Sciatic nerve (tissue), 2 donors: ENCODE results near the gene OGT. TPM values are rescaled to one million over a fixed set of nuclear protein-coding genes. Genes with fewer than 3 reads are reported as not detected.
"Not testable (repeated sequence)": the region's sequence is repeated elsewhere in the genome, so short reads cannot be mapped to it uniquely, and the experiment has no call there.

Experiments used
- ATAC-seq: fragments of 200-7000 bp; cut with Tn5 transposase; one replicate; pipeline ENCODE4 v1.9.1; 2020; ENCODE audit warnings: mild to moderate bottlenecking, moderate library complexity
- DNase-seq: peaks from one replicate; pipeline ENCODE4 v3.0.0-alpha.2; 2020; ENCODE audit warnings: low spot score
- intact Hi-C: fragments of 100-400 bp; cut with DNase I; formaldehyde crosslinking; loops from one replicate; pipeline ENCODE4 v1.14.2; 2022
- total RNA-seq: library from RNA; stranded (reverse); fragmentation: NEBNext Ultra II Directional; extraction: Animal tissue kit (Norgen Biotek cat#: 25700); gene quantifications from one replicate; pipeline ENCODE4 v1.2.1, GENCODE V29; 2021
- donor health status: DM: no; HTN: no; CAD: no.
- donor health status: DM: no; HTN: no; CAD: no.

The OGT gene
- total RNA-seq = 218 TPM

DNA sequence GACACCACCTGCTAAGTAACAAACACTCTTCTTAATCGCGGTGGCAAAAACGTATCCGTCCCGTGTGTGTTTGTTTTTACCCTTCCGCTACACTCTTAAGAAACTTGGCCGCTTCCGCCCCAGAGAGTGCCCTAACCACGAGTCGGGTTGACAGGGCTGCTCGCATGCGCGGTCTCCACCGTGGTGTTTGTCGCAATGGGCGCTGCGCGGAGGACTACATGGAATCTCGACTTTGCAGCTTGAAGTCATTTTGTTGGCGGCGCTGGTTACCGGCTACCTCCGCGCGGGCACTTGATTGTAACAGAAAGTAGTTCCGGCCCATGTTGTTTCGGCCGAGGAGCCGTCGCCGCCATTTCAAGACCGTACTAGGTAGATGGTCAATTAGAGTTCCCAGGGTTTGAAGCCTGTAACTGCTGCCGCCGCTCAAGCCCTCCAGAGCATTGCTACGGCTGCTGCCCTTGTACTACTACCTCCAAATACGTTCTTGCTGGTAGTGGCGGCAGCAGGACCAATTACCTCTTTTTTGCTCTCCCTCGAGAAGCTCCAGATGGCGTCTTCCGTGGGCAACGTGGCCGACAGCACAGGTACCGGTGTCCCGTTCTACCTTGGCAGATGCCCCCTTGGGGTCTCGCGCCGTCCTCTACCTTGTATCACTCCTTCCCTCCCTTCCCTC, at the start of gene OGT:
Gene OGT (plus strand): TSS at position 352 of the 673 bp plus-strand sequence. CDS start 196 bp downstream, at position 548.
- intact Hi-C loops = no loop called here
- peak; percentile 96 for DNase-seq
- ATAC-seq = peak; percentile 98

DNA sequence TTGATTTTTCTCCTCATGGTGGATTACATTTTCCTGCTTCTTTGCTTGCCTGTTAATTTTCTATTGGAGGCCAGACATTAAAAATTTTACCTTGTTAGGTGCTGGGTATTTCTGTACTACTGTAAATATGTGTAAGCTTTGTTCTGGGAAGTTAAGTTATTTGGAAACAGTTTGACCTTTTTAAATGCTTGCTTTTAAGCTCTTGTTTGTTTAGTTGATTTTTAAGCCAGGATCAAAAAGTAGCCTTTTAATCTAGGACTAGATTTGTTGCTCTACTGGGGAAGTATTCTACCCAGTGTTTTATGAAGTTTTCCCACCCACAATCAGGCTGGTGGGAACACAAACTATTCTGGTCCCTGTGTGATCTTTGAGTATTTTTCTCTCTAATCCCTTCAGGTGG, 45.1 kb upstream of the OGT start:
- ATAC-seq (no peak), DNase-seq (no peak)
- intact Hi-C loops = no loop called here

DNA sequence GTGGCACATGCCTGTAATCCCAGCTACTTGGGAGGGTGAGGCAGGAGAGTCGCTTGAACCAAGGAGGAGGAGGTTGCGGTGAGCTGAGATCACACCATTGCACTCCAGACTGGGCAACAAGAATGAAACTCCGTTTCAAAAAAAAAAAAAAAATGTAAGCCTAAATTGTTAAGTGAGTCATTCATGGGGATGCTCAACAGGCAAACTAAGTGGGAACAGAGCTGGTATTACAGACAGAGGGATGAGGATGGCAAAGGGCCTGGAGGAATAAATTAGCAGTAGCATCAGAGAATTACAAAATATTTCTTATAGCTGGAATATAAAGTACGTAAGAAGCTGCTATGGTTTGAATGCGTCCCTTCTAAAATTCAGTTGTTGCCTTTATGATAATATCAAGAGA, 43.4 kb upstream of the OGT start:
- intact Hi-C loops = no loop called here
- DNase-seq (no peak), ATAC-seq (no peak)

DNA sequence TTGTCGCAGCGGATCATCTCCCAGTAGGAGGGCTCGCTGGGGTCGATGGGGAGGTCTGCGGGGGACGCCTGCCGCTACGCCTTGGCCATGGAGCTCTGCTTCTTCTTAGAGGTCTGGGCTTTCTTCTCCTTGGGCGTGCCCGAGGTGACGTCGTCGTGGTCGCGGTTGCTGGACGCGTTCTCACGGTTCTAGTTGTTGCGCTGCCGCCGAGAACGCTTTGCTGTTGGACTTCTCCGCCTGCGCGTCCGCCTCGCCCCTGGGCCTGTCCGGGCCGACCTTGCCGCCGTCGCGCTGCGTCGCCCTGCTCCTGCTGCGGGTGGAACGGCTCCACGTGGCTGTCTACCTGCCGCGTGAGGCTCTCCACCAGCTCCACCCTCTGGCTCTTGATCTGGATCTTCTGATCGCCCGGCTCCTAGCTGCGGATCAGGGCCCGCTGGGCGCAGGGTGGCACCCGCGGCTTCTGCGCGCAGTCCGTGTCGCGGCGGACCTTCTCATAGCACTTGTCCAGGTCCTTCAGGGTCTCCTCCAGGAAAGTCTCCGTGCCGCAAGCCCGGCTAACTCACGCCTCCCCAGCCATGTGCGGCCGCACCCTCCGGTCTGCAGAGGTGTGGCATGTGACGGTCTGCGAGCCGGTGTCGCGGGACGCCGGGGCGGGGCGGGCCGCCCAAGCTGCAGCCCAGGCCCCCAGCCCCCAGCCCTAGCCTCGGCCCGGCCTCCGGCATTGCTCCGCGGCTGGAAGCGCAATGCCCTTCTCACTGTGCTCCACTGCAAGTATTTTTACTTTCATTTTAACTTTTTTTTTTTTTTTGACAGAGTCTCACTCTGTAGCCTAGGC, 40.5 kb upstream of the OGT start:
- intact Hi-C loops = no loop called here
- DNase-seq (peak; percentile 69), ATAC-seq (peak; percentile 81)

DNA sequence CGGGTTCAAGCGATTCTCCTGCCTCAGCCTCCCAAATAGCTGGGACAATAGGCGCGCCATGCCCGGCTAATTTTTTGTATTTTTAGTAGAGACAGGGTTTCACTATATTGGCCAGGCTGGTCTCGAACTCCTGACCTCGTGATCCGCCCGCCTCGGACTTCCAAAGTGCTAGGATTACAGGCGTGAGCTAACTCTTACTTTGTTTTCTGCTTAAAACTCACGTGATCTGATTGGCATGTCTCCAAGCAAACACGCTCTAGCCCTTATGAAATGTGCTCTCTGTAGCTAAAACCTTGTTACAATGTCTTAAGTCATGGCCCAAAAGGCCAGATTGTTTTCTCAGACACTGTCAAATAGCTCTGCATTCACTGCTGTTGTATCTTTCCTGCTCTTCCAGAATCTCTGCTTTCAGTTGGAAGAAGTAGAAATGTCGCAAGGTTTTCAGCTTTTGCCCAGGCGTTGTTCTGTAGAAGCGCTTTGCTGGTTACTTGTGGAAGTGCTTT, 39.7 kb upstream of the OGT start:
- intact Hi-C loops = no loop called here
- ATAC-seq (peak; percentile 76), DNase-seq (peak; percentile 61)

DNA sequence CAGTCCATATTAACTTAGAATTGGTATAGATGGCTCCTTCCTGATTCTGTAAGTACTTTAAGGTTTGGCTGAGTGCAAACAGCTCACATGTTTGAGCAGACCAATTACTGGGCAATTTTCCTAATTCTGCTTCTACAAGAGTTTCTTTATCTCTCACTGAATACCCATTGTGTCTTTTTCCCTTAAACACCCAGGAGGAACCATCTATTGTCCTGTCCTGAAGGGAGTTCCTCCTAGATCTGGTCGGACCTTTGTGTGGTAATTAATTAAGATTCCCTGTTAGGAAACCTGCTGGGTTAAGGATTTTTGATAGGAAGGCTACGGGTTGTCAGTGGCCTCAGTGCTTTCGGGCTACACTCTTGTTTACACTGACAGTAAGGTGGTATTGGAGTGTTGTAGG, 36.9 kb upstream of the OGT start:
- DNase-seq, ATAC-seq, intact Hi-C loops: not testable (repeated sequence)

DNA sequence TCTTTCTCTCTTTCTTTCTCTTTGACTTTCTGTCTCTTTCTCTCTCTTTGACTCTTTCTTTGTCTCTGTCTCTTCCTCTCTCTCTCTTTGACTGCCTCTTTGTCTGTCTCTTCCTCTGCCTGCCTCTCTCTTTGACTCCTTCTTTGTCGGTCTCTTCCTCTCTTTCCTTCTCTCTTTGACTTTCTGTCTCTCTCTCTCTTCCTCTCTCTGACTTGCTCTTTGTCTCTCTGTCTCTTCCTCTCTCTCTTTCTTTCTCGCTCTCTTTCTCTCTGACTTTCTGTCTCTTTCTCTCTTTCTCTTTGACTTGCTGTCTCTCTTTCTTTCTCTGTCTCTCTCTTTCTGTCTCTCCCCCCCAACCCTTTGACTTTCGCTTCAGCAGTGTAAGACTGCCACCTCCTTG, 36.4 kb upstream of the OGT start:
- intact Hi-C loops = no loop called here
- no peak for DNase-seq
- no peak for ATAC-seq

DNA sequence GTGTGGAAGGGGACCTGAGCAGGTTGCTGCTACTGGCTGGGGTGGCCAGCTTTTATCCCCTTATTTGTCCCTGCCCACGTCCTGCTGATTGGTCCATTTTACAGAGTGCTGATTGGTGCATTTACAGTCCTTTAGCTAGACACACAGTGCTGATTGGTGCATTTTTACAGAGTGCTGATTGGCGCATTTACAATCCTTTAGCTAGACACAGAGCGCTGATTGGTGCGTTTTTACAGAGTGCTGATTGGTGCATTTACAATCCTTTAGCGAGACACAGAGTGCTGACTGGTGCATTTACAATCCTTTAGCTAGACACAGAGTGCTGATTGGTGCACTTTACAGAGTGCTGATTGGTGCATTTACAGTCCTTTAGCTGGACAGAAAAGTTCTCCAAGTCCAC, 30.8 kb upstream of the OGT start:
- intact Hi-C loops, DNase-seq, ATAC-seq: not testable (repeated sequence)

DNA sequence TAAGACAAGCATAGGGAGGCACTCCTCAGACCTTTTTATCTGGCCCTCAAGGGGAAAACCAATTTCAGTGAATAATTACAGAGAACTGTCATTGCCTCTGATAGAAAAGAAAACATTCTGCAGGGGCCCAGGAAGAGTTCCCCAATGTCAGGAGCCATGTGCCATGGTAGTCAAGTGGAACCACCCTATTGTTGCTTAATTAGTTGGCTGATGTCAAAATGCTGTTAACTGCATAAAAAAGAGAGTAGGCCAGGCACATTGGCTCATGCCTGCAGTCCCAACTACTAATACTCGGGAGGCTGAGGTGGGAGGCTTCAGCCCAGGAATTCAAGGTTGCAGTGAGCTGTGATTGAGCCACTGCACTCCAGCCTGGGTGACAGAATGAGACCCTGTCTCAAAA, 28.6 kb upstream of the OGT start:
- intact Hi-C loops = no loop called here
- no peak for ATAC-seq
- DNase-seq = no peak

DNA sequence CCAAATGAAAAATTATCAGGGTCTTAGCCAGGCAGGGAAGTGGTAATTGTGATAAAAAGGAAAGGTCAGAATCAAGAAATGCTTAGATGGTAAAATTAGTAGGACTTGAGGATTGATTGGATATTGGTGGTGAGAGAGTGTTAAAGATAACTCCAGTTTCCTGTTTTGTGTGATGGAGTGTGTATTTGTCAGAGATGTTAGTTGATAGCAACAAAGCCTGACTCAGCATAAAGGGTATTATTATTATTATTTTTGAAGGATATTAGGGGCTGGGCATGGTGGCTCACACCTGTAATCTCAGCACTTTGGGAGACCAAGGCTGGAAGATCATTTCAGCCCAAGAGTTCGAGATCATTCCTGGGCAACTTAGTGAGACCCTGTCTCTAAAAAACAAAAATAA, 23.6 kb upstream of the OGT start:
- no peak for ATAC-seq
- DNase-seq = no peak
- intact Hi-C loops = no loop called here

DNA sequence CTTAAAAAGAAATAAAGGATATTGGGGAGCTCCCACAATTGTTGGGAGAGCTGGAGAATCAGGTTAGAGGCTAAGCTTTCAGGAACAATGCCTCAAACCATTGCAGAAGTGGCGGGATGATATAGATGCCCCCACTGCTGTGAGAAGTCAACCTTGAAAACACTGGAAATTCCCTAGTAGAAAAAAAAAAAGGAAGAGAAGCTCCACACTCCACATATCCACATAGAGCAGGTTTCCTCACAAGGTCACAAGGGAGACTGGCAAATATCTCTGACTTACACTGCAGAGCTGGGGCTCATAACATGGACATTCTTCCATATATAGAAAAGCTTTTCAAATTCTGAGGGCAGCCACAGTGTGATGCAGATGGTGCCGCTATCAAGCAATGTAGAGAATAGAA, 22.7 kb upstream of the OGT start:
- no peak for DNase-seq
- intact Hi-C loops = no loop called here
- no peak for ATAC-seq

DNA sequence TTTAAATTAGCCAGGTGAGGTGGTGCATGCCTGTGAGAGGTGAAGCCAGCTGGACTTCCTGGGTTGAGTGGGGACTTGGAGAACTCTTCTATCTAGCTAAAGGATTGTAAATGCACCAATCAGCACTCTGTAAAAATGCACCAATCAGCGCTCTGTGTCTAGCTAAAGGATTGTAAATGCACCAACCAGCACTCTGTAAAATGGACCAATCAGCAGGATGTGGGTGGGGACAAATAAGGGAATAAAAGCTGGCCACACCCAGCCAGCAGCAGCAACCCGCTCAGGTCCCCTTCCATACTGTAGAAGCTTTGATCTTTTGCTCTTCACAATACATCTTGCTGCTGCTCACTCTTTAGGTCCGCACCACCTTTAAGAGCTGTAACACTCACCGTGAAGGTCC, 19.2 kb upstream of the OGT start:
- DNase-seq, ATAC-seq, intact Hi-C loops: not testable (repeated sequence)

DNA sequence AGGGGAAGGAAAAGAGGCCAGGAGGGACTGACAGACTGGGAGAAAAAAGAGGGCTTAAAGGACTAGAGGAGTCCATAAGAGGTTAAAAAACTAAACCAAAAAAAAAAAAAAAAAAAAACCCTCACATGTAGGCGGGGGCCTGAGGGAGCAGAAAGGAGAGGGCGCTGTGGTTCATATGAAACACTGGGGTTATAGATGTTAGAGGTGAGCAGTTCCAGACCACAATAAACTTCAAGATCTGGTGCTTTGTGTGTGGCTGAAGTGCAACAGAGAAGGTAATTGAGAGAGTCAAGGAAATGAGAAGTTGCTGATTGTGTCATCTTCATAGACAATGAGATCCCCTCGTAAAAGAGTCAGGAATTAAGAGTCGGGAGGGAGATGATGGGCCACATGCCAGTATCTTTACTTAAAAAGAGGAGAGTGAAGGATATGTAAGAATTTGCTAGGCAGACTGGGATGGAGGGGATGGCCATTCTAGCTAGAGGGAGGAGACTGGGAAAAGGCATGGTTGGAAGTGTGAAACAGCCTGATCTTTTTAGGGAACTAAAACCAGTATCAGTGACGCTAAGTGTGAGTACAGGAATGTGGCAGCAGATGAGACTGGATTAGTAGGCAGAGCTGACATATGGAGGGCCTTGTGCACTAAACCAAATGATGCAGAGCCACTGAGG, 18.4 kb upstream of the OGT start:
- peak; percentile 50 for ATAC-seq
- intact Hi-C loops = no loop called here
- no peak for DNase-seq

DNA sequence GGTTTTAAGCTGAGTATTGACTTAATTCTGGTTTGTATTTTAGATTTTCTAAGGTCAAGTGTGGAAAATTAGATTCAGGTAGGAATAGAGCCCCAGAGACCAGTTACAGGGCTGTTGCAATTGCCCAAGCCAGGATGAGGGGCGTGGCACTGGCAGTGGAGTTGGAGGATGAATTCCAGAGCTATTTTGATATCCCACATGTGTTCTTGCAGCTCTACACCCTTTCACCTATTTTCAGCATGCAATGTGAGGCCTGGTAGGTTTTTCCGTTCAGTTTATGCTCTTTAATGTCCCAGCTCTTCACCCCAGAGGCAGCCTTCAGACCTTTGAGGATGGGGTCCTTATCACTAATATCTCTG, 17.9 kb upstream of the OGT start:
- ATAC-seq (peak; percentile 72), DNase-seq (no peak)
- intact Hi-C loops = no loop called here

DNA sequence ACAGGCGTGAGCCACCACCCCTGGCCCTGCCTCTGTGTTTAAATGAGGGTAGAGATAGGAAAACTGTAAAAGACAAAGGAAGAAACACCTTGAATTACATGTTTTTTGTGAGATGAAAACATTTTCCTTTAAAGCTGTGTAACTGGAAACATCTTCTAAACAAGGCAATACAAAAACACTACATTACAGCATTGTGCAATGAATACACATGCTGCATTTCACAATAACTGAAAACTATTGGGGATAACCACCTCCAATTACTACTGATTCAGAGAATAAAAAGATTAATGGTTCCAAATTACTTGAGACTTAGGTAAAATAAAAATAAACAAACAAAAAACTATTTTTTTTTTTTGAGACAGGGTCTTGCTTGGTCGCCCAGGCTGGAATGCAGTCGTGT, 7.6 kb upstream of the OGT start:
- intact Hi-C loops = no loop called here
- ATAC-seq (no peak), DNase-seq (no peak)

DNA sequence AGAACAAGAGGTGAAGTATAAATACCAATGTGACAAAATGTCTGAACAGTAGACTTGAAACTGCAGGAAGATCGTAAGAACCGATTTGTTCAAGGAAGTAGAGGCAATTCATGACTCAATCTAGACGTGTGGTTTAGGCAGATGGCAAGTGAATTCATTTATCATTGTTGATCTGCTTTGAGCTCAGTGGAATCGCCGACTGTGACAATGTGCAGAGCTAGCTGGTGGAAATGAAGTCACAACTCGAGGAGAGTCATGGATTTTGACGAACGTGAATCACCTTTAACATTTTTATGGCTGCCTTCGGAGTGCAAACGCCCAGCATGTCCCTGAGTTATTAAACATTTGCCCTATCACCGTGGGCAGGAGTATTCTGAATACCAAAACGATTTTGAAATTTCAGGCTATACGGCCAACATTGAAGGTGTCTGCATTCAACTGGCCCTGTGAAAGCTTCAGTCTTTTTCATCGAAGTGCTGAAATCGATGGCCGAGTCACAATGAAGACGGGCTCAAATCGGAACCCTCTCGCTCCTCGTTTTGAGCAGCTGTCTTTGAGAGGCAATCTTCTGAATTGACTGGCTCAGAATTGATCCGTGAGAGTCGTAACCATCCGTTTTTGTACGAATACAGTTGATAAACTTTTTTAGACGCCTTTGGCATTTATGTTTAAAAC, 689 bp upstream of the OGT start:
- ATAC-seq = peak; percentile 9

DNA sequence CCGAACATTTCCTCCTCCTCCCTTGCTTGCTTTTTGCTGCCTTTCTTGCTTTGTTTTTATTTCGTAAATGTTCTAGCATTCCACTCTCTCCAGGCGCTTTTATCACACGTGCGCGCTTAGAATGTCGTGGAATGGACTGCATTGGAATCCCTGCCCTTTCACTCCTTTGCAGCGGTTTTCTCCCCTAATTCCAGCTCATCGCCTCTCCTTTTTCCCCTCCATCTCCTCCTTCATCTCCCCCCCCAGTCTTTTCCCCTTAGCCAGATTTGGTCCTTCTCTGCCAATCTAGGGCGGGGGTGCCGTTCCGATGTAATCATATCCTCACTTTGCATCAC, 579 bp downstream of the OGT start:
- DNase-seq (no peak), ATAC-seq (peak; percentile 4)
- intact Hi-C loops = no loop called here

More for the DNA sequence above, 689 bp upstream of the OGT start:
- intact Hi-C loops = no loop called here
- DNase-seq = no peak

DNA sequence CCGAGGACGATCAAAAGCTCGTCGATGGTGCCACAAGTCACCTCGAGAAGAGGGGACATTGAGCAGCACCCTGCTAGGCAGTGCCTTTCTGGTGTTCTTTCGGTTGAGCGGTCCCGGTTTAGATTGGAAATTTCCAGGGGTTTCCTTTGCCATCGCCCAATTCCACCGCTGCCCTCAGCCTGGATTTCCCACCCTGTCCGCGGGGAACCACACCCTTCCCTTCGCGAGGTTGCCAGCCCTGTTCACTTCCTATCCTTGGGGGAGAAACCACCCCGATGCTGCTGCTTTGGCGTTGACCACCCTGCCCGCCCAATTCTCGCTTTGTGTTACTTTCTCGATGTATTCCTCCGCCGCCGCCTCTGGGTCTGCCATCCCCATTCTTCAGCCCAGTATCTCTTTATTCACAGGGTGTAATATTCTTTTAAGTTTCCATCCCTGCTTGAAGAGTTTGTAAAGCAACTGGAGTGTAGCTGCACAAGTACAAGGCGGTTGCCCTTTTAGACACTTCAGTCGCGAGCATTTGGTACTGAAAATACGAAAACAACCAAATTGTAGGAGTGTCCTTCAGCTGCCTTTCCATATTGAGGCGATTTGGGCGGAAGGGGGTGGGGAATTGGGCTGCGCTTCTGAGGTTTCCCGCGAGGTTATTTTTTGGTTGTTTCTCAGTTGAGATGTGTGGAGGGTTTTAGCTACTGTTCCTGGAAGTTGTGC, 1.1 kb downstream of the OGT start:
- DNase-seq = peak; percentile 66
- ATAC-seq = peak; percentile 57
- intact Hi-C loops = no loop called here
